HL-60 (cell line): ENCODE data around the gene OR3A3.
"Not testable (repeated sequence)": the region's sequence is repeated elsewhere in the genome, so short reads cannot be mapped to it uniquely, and the experiment has no call there.

Experiments
- DNase-seq, 2 experiments: peaks; one replicate each; pipeline ENCODE4 v3.0.0-alpha.2; 2010 to 2020; ENCODE audit warnings: low read depth in 1 of 2, low spot score in 1 of 2
- H3K27ac ChIP-seq: fragments of 250-450 bp; sonication (Bioruptor Pico); replicated peaks from 2 replicates; pipeline ENCODE4 v1.5.1; 2020; ENCODE audit warnings: mild to moderate bottlenecking, moderate library complexity
- H3K27me3 ChIP-seq: fragments of 250-450 bp; sonication (Bioruptor Pico); 2 replicates; pipeline ENCODE4 v1.5.1; 2021; ENCODE audit warnings: mild to moderate bottlenecking, moderate library complexity; ENCODE audit not compliant: insufficient read depth, poor library complexity, severe bottlenecking
- H3K4me3 ChIP-seq: replicated peaks from 2 replicates; pipeline ENCODE4 v1.5.1; 2011; ENCODE audit warnings: mild to moderate bottlenecking, control low read depth, low read length; ENCODE audit not compliant: insufficient read depth
- CTCF ChIP-seq: IDR thresholded peaks from one replicate; pipeline ENCODE4 v1.5.1; 2011; ENCODE audit warnings: low read length, control low read depth, inconsistent platforms; ENCODE audit not compliant: insufficient read depth
- GABPA ChIP-seq: IDR thresholded peaks from 2 replicates; pipeline ENCODE4 v1.6.1; 2012; ENCODE audit warnings: low read depth
- POLR2AphosphoS5 ChIP-seq: IDR thresholded peaks from 2 replicates; pipeline ENCODE4 v1.6.1; 2012; ENCODE audit warnings: low read depth
- SPI1 ChIP-seq: IDR thresholded peaks from 2 replicates; pipeline ENCODE4 v1.6.1; 2012; ENCODE audit warnings: low read depth, mild to moderate bottlenecking, borderline replicate concordance
- long read RNA-seq: library from polyadenylated mRNA; unstranded; transcript quantifications from one replicate; pipeline ENCODE4 v2.0.0, GENCODE V29; 2020
- TF ChIP-seq, protein P1 (sequence below): IDR thresholded peaks from 2 replicates; pipeline ENCODE4 v1.6.1; 2012; ENCODE audit warnings: low read depth; ENCODE audit not compliant: insufficient replicate concordance

The OR3A3 gene
- long read RNA-seq: 0 reads

DNA sequence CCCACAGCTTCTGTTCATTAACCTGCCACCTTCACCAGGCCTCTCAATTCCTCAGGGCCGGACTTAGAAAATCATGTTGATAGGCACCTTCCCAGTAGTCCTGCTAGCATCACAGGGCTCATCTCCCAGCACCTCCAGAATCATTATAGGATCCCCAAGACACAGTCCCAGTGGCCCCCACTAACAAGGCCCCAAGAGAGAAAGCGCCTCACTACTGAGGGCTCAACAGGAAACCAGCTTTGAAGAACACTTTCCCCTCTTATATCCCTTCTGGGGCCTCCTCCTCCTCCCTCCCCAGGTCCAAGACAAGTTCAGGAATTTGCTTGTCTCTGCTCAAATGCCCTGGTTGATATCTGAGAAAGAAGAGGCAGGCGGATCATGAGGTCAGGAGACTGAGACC lies at the start of gene OR3A3:
OR3A3 (plus strand) TSS at position 301 of the 400 bp plus-strand sequence.
- H3K4me3 ChIP-seq: no peak within 1 kb of the TSS
- no peaks in the 10 kb centered on the region for H3K27me3 ChIP-seq
- TF ChIP-seq CTCF (no peak), SPI1 (no peak), POLR2AphosphoS5 (no peak)
- DNase-seq: no peak
- H3K27ac ChIP-seq: no peak within 1 kb of the TSS

DNA sequence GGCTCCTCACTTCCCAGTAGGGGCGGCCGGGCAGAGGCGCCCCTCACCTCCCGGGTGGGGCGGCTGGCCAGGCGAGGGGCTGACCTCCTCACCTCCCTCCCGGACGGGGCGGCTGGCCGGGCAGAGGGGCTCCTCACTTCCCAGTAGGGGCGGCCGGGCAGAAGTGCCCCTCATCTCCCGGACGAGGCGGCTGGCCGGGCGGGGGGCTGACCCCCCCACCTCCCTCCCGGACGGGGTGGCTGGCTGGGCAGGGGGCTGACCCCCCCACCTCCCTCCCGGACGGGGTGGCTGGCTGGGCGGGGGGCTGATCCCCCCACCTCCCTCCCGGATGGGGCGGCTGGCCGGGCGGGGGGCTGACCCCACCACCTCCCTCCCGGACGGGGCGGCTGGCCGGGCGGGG lies 40.0 kb upstream of the OR3A3 start:
- not testable (repeated sequence) for DNase-seq, H3K27me3 ChIP-seq, H3K27ac ChIP-seq, H3K4me3 ChIP-seq

GRCh38 chr17:3378321-3378720 lies 32.8 kb upstream of the OR3A3 start:
- Histone ChIP-seq H3K4me3 (no peak overlapping the region), H3K27me3 (no peaks in the 10 kb centered on the region), H3K27ac (no peak overlapping the region)
- DNase-seq: no peak
- no peak for TF ChIP-seq GABPA
- TF ChIP-seq, protein P1, sequence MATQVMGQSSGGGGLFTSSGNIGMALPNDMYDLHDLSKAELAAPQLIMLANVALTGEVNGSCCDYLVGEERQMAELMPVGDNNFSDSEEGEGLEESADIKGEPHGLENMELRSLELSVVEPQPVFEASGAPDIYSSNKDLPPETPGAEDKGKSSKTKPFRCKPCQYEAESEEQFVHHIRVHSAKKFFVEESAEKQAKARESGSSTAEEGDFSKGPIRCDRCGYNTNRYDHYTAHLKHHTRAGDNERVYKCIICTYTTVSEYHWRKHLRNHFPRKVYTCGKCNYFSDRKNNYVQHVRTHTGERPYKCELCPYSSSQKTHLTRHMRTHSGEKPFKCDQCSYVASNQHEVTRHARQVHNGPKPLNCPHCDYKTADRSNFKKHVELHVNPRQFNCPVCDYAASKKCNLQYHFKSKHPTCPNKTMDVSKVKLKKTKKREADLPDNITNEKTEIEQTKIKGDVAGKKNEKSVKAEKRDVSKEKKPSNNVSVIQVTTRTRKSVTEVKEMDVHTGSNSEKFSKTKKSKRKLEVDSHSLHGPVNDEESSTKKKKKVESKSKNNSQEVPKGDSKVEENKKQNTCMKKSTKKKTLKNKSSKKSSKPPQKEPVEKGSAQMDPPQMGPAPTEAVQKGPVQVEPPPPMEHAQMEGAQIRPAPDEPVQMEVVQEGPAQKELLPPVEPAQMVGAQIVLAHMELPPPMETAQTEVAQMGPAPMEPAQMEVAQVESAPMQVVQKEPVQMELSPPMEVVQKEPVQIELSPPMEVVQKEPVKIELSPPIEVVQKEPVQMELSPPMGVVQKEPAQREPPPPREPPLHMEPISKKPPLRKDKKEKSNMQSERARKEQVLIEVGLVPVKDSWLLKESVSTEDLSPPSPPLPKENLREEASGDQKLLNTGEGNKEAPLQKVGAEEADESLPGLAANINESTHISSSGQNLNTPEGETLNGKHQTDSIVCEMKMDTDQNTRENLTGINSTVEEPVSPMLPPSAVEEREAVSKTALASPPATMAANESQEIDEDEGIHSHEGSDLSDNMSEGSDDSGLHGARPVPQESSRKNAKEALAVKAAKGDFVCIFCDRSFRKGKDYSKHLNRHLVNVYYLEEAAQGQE: no peak
- no peak for TF ChIP-seq SPI1
- no peak for TF ChIP-seq CTCF
- TF ChIP-seq POLR2AphosphoS5: no peak

- H3K27me3 ChIP-seq: no peaks in the 10 kb centered on the region
- no peak overlapping the region for H3K27ac ChIP-seq
- TF ChIP-seq GABPA: no peak
- no peak for TF ChIP-seq POLR2AphosphoS5
- TF ChIP-seq, protein P1: no peak
- no peak overlapping the region for H3K4me3 ChIP-seq
- no peak for DNase-seq
These were observed 29.2 kb upstream of the OR3A3 start for GRCh38 chr17:3381957-3382356.

DNA sequence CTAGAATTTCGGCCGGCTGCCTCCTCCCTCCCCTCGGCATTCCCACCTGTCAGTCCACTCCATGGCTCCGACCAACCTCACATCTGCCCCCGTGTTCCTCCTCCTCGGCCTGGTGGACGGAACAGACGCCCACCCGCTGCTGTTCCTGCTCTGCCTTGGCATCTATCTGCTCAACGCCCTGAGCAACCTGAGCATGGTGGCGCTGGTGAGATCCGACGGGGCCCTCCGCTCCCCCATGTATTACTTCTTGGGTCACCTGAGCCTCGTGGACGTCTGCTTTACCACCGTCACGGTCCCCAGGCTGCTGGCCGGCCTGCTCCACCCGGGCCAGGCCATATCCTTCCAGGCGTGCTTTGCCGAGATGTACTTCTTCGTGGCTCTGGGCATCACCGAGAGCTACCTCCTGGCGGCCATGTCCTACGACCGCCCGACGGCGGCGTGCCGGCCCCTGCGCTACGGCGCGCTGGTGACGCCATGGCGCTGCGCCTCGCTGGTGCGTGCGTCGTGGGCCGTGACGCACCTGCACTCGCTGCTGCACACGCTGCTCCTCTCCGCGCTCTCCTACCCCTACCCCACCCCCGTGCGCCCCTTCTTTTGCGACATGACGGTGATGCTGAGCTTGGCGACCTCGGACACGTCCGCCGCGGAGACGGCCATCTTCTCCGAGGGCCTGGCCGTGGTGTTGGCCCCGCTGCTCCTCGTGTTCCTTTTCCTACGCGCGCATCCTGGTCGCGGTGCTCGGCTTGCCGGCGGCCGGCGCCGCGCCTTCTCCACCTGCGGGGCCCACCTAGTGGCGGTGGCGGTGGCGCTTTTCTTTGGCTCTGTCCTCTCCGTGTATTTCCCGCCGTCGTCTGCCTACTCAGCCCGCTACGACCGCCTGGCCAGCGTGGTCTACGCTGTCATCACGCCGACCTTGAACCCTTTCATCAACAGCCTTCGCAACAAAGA lies 25.0 kb upstream of the OR3A3 start, which contains the start of gene OR3A2:
OR3A2 (minus strand) TSS at position 440 of the 948 bp plus-strand sequence.
- Histone ChIP-seq H3K27me3 (no peaks in the 10 kb centered on the region), H3K27ac (no peak within 1 kb of the TSS), H3K4me3 (no peak within 1 kb of the TSS)
- TF ChIP-seq POLR2AphosphoS5: no peak
- TF ChIP-seq, protein P1: no peak
- no peak for TF ChIP-seq CTCF
- TF ChIP-seq SPI1: no peak
- no peak for TF ChIP-seq GABPA
- DNase-seq: no peak
